Activated naive CD4-positive, alpha-beta T cell (primary cell): ENCODE data around the gene INTS2.
"Not testable (repeated sequence)": the region's sequence is repeated elsewhere in the genome, so short reads cannot be mapped to it uniquely, and the experiment has no call there.

Experiments used
- DNase-seq, 4 experiments: peaks; one replicate each; lab custom pipeline; 2025; lab: John Stamatoyannopoulos, UW

INTS2 gene

DNA sequence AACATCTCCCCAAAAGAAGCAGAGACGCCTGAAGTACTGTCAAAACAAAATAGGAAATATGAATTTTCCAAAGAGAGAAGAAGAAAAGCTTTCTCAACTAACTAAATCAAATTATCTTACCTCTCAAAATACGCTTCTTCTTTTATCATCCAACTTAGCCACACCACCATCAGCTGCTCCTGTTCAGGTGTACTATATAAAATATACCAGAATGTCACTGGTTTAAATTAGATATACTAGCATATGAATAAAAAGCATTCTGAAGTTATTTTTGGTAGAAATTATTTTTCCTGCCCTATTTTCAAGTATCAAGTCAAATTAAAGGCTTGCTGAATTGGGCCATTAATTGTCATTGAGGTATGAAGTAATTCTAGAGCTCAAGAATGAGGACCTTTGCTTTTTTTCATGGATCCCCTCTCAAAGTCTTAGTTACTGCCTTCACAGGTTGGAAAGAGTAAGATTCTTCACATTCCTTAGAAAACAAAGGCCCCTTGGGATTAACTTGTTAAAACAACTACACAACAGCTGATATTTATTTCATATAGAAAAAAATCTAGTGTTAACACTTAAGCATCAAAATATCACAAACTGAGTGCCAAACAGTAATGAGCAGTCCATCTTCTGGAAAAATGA is 30.1 kb downstream of the INTS2 start:
- no peak for DNase-seq

DNA sequence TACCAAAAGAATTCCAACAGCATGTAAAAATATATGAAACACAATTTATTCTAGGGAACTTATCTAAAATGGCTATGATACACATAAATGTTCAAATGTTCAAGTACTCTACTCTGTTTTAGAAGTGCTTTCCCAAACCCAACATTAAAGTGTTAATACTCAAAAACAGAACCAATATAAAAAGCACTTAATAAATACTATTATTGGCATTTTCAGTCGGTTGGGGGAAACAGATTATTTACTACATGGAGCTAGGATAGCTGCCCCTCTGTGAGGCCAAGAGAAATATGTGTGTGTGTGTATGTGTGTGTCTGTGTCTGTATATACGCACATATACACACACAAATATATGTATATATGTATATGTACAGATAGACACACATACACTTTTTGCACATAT is 32.4 kb downstream of the INTS2 start:
- no peak for DNase-seq

DNA sequence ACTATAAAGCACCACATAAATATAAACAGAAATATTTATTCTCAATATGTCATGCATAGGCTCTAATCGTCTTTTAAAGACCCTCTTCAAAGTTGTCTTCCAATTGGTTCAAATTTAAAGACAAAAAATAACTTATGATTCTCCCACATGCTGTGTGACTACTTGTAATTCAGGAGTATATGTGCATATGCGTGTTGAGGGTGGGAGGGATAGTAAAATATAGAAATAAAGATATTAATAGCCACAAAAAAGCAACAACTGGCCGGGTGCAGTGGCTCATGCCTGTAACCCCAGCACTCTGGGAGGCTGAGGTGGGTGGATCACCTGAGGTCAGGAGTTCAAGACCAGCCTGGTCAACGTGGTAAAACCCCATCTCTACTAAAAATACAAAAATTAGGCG is 33.5 kb downstream of the INTS2 start:
- DNase-seq, result not testable (repeated sequence)

DNA sequence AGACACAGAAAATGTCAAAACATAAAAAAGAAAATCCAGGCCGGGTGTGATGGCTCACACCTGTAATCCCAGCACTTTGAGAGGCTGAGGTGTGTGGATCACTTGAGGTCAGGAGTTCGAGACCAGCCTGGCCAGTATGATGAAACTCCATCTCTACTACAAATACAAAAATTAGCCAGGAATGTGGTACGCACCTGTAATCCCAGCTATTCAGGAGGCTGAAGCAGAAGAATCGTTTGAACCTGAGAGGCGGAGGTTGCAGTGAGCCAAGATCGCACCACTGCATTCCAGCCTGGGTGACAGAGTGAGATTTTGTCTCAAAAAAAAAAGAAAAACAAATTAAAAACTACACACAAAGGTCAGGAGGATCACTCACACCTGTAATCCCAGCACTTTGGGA is 40.0 kb downstream of the INTS2 start:
- not testable (repeated sequence) for DNase-seq

DNA sequence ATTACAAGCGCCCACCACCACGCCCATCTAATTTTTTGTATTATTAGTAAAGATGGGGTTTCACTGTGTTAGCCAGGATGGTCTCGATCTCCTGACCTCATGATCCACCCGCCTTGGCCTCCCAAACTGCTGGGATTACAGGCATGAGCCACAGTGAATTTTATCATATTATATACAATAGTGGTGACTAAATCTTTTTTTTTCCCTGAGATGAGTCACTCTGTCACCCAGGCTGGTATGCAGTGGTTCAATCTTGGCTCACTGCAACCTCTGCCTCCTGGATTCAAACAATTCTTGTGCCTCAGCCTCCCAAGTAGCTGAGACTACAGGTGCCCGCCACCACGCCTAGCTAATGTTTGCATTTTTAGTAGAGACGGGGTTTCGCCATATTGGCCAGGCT is 41.9 kb downstream of the INTS2 start:
- not testable (repeated sequence) for DNase-seq

DNA sequence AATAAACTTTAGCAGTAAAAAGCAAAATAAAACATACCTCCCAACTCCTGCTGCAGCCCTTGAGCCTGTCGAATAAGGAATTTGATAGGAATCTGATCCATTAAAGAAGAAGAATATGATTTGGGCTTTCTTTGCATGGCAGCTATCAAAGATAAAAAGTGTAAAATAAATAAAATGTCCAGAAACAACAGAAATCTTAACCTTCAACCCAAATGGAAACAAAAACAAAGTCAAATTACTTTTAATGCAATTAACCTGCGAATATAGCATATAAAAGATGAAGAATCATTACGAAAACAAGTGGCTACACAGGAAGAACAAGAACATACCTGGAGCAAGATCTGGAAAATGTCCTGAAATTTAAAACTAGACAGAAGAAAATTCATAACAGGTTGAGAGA is 42.9 kb downstream of the INTS2 start:
- DNase-seq, result no peak

DNA sequence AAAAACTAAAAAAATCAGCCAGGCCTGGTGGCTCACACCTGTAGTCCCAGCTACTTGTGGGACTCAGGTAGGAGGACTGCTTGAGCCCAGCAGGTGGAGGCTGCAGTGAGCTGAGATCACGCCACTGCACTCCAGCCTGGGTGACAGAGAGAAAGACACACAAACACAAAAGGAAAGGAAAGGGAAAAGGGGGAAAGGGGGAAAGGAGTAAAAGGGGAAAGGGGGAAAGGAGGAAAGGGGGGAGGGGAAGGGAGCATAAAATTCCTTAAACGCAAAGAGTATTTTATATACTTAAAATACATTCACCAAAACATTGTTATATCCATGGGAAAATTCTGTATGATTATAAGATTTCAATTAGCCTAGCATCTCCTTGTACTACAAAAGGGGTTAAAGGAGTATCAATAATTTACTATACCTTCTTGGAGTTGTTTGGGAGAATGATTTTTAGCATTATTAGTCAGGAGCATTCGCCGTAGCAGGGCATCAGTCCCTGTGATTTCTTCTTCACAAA is 47.1 kb downstream of the INTS2 start:
- DNase-seq, result no peak

DNA sequence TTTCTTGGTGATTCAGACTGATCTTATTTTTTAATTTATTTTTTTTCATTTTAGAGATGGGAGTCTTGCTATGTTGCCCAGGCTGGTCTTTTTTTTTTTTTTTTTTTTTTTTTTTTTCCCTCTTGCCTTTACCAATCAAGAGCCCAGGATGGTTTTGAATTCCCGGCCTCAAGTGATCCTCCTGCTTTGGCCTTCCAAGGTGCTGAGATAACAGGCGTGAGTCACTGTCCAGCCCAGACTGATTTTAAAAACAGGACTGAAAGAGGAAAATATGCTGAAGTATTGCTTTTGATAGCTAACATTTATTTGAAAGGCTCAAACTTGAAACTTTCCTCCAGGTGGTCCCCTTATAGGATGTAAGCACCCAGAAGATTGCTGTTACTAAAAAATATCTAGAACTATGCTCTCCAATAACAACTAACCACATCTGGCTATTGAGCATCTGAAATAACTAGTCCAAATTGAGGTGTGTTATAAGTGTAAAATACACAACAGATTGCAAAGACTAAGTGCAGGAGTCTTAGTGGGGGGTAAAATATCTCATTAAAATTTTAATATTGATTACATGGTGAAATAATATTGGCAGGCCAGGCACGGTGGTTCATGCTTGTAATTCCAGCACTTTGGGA is 48.7 kb downstream of the INTS2 start:
- no peak for DNase-seq

DNA sequence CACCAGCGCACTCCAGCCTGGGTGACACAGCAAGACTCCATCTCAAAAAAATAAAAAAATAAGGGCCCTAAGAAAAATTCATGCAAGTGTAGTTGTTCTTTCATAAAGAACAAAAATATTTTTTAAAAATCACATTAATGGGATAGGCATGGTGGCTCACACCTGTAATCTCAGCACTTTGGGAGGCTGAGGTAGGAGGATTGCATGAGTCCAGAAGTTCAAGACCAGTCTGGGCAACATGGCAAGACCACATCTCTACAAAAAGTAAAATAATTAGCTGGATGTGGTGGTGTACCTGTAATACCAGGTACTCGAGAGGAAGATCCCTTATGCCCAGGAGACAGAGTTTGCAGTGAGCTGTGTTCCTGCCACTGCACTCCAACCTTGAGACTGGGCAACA is 49.3 kb downstream of the INTS2 start:
- no peak for DNase-seq

DNA sequence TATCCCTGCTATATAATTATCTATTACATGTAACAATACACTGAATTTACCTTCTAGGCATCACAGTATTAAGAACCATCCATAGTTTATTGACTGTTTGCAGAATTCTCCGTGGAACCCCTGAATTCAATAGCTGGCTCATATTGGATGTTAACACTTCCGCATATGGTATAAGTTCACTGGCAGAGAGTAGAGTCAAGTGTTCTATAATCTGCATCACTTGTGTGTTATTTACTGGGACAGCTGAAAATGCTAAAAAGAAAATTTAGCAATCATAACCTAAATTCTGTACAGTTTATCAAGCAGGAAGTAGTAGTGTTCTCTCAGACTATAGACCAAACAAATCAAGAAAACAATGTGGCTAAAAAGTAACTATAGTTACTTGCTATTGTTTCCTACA is 49.9 kb downstream of the INTS2 start:
- DNase-seq, result no peak

DNA sequence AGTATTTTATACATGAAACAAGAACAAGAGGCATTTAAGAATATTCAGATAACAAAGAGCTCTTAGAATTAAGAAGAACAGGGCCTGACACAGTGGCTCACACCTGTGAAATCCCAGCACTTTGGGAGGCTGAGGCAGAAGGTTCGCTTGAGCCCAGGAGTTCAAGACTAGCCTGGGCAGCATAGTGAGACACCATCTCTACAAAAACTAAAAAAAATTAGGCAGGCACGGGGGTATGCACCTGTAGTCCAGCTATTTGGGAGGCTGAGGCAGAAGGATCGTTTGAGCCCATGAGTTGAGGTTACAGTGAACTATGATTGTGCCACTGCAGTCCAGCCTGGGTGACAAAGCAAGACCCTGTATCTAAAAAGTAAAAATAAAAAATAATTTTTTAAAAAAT is 52.0 kb downstream of the INTS2 start:
- no peak for DNase-seq

DNA sequence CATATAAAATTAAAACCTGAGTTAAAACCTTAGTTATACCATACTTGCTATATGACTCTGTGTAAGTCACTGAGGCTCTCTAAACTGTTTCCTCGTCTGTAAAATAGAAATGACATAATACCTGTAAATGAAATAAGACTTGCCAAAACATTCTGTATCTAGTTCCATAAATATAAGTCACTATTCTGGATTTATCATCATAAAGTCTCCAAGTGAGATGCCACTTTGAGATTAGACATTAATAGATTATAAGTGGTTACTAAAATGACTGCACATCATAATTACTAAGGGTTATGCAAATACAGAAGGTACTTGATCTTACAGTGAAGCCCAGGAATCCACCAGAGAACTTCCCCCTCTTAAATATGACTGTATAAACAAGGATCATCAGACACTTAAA is 52.5 kb downstream of the INTS2 start:
- DNase-seq, result no peak

DNA sequence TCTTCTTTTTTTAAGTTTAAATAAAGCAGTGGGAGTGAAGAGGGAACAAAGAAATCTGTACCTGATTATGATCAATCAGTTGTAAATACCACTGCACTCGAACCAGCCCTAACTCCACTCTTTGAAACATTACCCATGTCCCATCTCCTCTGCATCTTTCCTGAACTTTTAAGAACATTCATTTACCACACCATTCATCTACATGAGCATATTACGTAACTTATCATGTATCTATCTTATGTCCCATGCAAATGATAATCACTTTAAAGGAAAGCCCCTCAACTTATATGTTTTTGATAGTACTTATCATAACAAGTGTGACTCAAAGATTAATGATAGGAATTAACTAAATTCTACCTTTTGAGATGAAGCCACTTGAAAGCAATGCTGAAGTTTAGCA is 53.7 kb downstream of the INTS2 start:
- no peak for DNase-seq

DNA sequence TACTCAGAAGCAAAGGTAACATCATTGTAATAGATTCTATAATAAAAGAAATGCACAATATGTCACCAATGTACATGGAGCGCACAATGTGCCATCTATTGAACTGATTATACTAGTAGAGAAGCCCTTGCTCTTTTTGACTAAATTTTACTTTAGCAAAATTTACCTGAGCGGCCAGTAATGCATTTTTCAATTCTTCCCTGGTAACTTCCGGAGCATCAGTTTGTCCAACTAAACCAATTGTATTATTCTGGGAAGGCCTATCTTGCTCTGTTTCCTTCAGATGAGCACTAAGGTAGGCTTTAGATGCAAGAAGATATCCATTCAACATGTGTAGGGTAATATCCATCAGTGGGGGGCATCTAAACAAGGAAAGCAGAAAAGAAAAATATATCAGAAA is 55.7 kb downstream of the INTS2 start:
- no peak for DNase-seq

DNA sequence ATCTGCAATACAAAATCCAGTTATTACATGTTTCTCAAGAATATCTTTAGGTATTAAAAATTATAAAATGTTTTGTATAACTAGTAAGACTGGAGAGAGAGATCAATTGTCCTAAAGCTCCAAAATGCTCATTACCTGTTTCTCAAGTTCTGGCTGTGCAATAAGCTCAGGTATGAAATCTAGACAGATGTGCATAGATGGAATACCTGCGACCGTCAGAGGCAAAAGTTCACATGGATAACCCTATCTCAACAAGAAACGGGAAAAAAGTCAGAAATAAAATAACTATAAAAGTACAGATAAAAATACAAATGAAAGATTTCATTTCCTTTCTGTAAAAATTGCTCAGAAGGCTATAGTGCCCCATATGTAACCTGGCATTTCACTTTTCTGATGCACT is 58.6 kb downstream of the INTS2 start:
- DNase-seq, result no peak

DNA sequence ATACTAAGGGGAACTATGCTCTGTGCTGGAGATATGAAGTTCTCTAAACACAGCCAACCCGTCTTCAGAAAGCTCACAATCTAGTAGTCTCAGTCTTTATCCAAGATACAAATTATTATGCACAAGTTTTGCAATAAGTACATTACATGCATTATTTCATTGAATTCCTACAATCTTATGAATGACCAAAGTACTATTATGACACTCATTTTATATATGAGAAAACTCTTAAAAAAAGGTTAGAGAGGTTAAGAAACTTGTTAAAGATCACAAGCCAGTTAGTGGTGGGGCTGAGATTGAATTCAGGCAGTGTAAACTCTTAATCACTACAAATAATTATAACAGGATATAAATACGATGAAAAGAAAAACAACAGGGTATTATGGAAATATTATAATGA is 59.7 kb downstream of the INTS2 start:
- DNase-seq, result no peak

DNA sequence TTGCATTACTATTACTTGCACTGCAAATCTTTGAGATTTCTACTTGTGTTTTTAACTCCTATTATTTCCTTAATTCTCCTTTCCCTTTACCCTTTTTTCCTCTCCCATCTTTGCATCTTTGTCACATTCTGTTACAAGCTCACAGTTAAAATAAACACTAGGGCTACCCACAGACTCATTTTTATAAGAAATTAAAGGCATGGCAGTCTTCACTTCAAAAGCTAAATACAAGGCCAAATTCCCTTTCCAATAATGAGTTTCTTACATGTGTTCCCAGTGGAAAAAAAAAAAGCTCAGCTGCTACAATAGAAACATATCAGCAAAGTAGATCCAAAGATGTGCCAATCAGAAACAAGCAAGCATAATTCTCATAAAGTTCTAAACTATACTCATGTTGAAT is 60.7 kb downstream of the INTS2 start:
- no peak for DNase-seq

DNA sequence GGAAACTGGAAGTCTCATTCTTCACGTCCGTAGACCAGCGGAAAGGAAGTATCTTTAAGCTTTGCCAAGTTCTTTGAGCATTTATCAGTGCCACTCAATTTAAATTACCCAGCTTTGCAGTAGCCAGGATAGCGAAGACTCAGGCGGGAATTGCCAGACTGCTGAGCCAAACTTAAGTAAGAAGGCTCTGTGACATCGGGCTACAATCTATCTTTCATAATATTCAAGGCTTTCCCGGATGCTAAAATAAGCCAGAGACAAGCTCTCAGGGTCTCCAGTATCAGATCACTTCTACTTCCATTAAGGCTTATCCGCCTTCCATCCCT is 64.0 kb downstream of the INTS2 start:
- no peak for DNase-seq

DNA sequence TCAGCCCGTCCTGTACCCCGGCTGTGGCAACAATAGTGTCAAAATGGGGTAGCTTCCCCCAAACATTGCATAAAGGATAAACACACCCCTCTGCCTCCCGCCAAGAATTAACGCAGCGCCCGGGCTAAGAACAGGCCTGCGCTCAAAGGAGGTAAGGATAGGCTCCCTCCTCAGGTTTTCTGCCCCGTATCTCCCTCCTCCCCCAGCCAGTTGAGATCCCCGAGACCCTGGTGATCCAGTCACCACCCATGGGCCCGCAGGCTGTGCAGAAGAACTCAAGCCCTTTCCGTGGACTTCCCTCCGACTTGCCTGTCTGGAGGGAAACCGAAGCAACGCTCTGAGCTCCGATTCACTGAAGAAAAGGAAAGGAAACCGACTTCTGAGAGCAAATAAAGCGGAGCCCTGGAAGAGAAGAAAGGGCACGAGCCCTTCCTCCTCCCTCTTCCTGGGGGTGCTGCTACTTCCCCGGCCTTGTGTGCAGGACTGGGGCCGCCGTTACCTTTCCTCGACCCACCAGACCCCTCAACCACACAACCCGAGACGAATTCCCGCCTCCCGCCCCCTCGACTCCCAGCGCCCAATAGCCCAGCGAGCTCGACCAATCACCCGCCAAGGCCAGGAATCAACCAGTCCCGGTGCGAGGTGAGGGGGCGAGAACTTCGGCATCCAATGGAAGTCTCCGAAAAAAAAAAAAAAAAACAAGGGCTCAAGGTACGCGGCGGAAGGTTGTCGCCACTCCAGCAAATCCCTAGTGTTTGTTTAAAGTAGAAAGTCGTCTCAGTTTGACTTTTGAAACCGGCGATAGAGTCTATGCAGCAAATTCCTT is 64.6 kb downstream of the INTS2 start, which contains the start of gene BRIP1:
TSS of gene BRIP1 (minus strand) at position 554 of the 826 bp plus-strand sequence. CDS start 1,989 bp downstream, outside the sequence.
- peak; percentile 64 to 77 (median 66) for DNase-seq

DNA sequence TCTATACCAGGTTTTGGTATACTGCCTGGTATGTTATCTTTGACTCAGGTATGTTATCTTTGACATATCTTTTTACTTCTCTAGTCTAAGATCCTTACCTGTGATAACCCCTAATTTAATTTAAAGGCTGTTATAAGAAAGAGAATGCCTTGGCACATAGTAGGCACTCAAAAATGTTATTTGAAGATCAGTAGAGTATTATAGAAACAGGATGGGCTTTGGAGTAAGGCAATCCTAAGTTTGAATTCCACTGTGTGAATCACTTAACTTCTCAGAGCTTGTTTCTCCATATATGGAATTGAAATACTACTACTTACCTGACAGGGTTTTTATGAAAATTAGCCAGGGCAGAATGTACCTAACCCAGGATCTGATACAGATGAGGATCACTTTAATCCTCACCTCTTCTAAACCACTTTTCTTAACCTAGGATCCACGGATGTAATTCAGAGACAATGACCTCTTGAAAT is 65.6 kb downstream of the INTS2 start:
- no peak for DNase-seq

DNA sequence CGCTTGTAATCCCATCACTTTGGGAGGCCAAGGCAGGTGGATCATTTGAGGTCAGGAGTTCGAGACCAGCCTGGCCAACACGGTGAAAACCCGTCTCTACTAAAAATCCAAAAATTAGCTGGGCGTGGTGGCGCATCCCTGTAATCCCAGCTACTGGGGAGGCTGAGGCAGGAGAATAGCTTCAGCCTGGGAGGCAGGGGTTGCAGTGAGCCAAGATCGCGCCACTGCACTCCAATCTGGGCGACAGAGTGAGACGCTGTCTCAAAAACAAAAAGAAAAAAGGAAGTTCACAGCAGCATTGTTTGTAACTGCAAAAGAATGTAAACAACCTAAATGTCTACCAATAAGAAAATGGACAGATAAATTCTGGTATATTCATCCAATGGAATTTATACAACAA is 67.4 kb downstream of the INTS2 start:
- DNase-seq, result not testable (repeated sequence)

DNA sequence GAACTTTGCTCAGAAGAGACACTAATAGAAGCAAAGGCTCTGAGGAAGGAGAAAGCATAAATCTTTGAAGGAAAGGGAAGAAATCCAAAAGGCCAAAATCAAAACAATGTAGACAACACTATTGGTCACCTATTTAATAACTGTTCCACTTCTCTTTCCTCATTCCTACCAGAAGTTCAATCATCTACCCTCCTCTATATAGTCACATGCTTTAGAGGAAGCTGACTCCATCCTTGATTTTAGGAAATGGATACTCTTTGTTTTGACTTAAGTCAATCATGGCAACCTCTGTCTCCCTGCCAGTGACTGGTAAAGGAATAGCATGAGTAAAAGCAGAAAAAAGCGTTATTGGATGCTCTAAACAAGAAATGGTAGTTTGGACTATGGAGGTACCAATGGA is 71.7 kb downstream of the INTS2 start:
- DNase-seq, result no peak

DNA sequence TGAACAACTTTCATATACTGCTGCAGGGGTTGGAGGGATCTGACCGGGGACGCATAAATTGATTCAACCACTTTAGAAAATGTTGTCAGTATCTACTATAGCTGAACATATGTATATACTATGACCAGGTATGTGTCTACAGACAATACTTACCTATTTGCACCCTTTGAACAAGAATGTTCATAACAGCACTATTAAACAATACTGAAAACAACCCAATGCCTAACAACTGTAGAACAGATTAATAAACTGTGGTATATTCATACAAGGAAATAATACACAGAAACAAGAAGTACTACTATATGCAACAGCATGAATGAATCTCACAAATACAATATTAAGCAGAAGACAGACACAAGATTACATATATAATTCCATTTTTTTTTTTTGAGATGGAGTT is 74.9 kb downstream of the INTS2 start:
- DNase-seq, result no peak
